ENCODE results near the gene CCDC142. TPM values are rescaled to one million over a fixed set of nuclear protein-coding genes. Genes with fewer than 3 reads are reported as not detected.

Gene CCDC142
- total RNA-seq, 1 experiment from 2014 or later = 47.7 TPM

DNA sequence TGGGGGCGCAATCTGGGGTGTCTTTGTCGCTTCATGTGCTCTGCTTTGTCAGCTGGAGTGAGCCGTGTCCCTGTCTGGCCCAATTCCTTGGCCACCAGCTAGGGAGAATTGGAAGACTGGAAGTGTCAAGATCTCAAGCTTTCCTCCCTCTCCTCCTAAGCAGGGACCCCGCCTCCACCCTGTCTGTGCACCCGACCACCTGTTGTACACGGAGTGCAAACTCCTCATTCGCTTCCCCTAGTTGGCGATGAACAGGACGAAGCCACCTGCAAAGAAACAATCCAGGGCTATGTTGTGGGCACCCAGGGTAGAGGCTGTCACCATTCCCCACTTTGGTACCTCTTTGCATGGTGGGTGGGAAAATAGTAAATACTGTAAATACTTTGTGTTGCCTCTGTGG is 44.9 kb upstream of the CCDC142 start:
- peak overlapping the region; percentile 91 for H3K4me3 ChIP-seq (ENCODE audit: low read length)
- H3K36me3 ChIP-seq (ENCODE audit: insufficient read depth, low read length) = peaks cover 31% of the 10 kb centered on the region
- H3K79me2 ChIP-seq (ENCODE audit: low read length) = peaks cover 31% of the 10 kb centered on the region
- H3K9ac ChIP-seq (ENCODE audit: low read length) = peak overlapping the region; percentile 84; the same call in 1 of the 2 replicates
- no peaks in the 10 kb centered on the region for H3K9me3 ChIP-seq (ENCODE audit: low read length)
- no peak overlapping the region for H2AFZ ChIP-seq (ENCODE audit: low read length)
- H3K9me2 ChIP-seq (replicated peaks; ENCODE audit: insufficient read depth, low read length) = no peaks in the 10 kb centered on the region
- peak overlapping the region; percentile 92 for H3K4me2 ChIP-seq (ENCODE audit: low read depth, low read length, poor library complexity, severe bottlenecking)
- H4K20me1 ChIP-seq (ENCODE audit: insufficient read depth, low read depth, low read length) = peaks cover 13% of the 10 kb centered on the region; the same call in 1 of the 2 replicates
- no peak overlapping the region for H3K27ac ChIP-seq (ENCODE audit: low read length)
- H3K27me3 ChIP-seq (ENCODE audit: low read length) = no peaks in the 10 kb centered on the region
- no peak for DNase-seq
- peaks cover 38% of the 10 kb centered on the region for H3K4me1 ChIP-seq (ENCODE audit: low read length)

DNA sequence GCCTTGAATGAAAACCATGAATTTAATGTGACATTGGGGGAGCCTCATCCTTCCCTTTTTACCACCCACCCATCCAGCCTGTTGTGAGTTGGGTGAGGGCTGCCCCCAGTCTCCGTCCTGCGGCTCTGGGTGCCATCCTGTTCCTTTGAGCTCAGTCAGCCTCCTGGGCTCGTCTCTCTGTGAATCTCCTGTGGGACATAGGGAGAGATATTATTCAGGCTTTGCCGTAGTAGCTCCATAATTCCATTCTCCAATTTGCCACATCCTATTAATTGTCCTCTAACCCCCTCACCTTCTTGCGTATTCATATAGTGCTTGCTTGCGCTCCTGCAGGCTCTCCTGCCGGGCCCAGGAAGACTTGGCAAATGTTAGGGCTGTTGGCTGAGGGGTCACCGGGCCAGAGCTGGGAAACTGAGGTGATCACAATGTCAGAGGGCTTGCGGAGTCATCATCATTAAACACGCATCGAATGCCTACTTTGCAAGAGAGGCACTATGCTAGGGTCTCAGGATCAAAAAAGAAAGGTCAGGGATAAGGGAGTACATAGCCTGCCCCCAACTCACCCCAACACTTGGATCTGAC is 43.9 kb upstream of the CCDC142 start:
- no peaks in the 10 kb centered on the region for H3K27me3 ChIP-seq (ENCODE audit: low read length)
- peaks cover 31% of the 10 kb centered on the region for H3K36me3 ChIP-seq (ENCODE audit: insufficient read depth, low read length)
- H4K20me1 ChIP-seq (ENCODE audit: insufficient read depth, low read depth, low read length) = peaks cover 13% of the 10 kb centered on the region; the same call in 1 of the 2 replicates
- no peak overlapping the region for H3K4me3 ChIP-seq (ENCODE audit: low read length)
- H3K79me2 ChIP-seq (ENCODE audit: low read length) = peaks cover 31% of the 10 kb centered on the region
- H3K9ac ChIP-seq (ENCODE audit: low read length) = no peak overlapping the region
- H3K27ac ChIP-seq (ENCODE audit: low read length) = no peak overlapping the region
- H3K4me1 ChIP-seq (ENCODE audit: low read length) = peaks cover 38% of the 10 kb centered on the region
- H3K9me3 ChIP-seq (ENCODE audit: low read length) = no peaks in the 10 kb centered on the region
- no peak overlapping the region for H2AFZ ChIP-seq (ENCODE audit: low read length)
- H3K4me2 ChIP-seq (ENCODE audit: low read depth, low read length, poor library complexity, severe bottlenecking) = peak overlapping the region; percentile 7
- no peaks in the 10 kb centered on the region for H3K9me2 ChIP-seq (replicated peaks; ENCODE audit: insufficient read depth, low read length)
- no peak for DNase-seq

DNA sequence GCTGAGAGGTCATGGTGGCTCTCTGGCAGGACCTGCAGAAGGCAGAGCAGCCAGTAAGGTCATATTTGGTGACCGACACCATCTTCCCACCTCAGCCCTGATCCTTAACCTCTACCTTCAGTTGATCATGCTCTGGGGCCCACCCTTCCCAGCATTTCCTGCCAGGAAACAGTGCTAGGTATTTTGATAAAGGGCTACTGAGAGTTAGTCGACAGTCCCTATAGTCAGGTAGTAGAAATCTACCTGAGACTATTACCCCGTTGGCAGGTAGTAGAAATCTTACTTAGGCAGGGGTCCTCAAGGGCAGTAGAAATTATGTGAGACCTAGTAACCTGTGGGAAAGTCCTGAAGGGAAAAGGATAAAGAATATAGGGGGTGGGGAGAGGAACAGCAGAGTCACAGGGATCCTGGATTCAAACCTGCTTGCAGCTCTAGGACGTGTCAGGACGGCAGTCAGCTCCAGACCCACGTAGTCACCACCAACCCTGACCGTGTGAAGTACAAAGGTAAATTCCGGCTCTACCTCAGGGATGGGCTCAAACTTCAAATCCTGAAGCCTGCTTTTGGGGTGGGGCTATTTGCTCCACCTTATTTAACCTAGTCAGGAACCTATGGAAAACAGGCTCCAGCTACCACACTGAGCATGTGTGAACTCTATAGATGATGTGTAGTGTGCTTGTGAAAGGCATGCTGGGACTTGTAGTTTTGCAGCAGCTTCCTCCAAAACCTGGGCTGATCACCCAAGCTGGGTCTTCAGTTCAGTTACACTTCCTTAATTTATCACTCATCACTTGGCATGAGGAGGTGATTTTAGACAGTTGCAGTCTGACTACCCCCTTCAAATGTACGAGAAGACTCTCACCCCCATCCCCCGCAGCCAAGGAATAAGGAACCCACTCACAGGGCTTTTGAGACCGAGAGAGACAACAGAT is 43.2 kb upstream of the CCDC142 start, which contains the start of gene DQX1:
Gene DQX1, minus strand, starts transcription at position 515 of the 932 bp plus-strand sequence. Its CDS starts 502 bp downstream, at position 13.
- H3K9ac ChIP-seq (ENCODE audit: low read length) = no peak within 1 kb of the TSS
- H3K27ac ChIP-seq (ENCODE audit: low read length) = no peak within 1 kb of the TSS
- no peak within 1 kb of the TSS for H3K4me3 ChIP-seq (ENCODE audit: low read length)
- H3K4me2 ChIP-seq (ENCODE audit: low read depth, low read length, poor library complexity, severe bottlenecking) = peak within 1 kb of the TSS; percentile 7
- H3K9me3 ChIP-seq (ENCODE audit: low read length) = no peaks in the 10 kb centered on the region
- H2AFZ ChIP-seq (ENCODE audit: low read length) = no peak within 1 kb of the TSS
- H3K79me2 ChIP-seq (ENCODE audit: low read length) = peaks cover 31% of the 10 kb centered on the region
- H3K9me2 ChIP-seq (replicated peaks; ENCODE audit: insufficient read depth, low read length) = no peaks in the 10 kb centered on the region
- DNase-seq = peak; percentile 92
- peaks cover 31% of the 10 kb centered on the region for H3K36me3 ChIP-seq (ENCODE audit: insufficient read depth, low read length)
- peaks cover 13% of the 10 kb centered on the region; the same call in 1 of the 2 replicates for H4K20me1 ChIP-seq (ENCODE audit: insufficient read depth, low read depth, low read length)
- no peaks in the 10 kb centered on the region for H3K27me3 ChIP-seq (ENCODE audit: low read length)
- H3K4me1 ChIP-seq (ENCODE audit: low read length) = peaks cover 30% of the 10 kb centered on the region

DNA sequence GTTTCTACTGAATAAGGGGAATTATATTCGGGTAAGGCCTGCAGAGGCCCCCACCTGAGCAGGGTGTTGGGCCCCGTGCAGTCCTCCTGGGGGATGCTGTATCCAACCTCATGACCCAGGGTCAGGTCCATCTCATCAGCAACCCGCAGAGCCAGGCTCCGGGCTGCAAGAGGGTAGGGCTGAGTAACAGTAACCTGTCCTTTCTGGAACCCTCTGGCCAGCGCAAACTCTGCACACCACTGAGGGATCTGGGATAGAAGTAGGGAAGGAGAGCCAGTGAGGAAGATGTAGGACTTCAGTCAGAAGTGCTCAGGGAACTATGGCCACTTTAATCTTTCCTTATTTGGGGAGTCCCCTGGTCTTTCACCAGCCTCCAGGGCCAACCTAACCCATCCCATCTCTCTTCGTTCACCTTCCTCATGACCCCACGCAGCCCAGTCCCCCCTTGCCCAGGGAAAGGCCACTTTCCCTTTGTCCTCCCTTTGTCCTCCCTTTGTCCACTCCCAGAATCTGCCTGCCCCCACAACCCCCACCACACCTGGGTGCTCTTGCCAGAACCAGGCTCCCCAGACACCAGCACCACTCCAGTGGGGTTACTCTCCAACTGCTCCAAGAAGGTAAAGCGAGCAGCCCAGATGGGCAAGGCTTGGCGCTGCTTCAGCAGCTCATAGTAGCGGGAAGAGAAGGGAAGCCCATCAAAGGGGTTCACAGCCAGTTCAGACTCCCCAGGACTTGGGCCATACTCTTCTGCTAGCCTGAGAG is 42.3 kb upstream of the CCDC142 start:
- Histone ChIP-seq H3K9ac (ENCODE audit: low read length) (no peak overlapping the region), H4K20me1 (ENCODE audit: insufficient read depth, low read depth, low read length) (peaks cover 13% of the 10 kb centered on the region; the same call in 1 of the 2 replicates), H3K9me3 (ENCODE audit: low read length) (no peaks in the 10 kb centered on the region), H3K4me2 (ENCODE audit: low read depth, low read length, poor library complexity, severe bottlenecking) (no peak overlapping the region), H2AFZ (ENCODE audit: low read length) (no peak overlapping the region), H3K79me2 (ENCODE audit: low read length) (peaks cover 23% of the 10 kb centered on the region), H3K9me2 (replicated peaks; ENCODE audit: insufficient read depth, low read length) (no peaks in the 10 kb centered on the region), H3K4me3 (ENCODE audit: low read length) (no peak overlapping the region), H3K27ac (ENCODE audit: low read length) (no peak overlapping the region), H3K36me3 (ENCODE audit: insufficient read depth, low read length) (peaks cover 31% of the 10 kb centered on the region), H3K4me1 (ENCODE audit: low read length) (peaks cover 24% of the 10 kb centered on the region), H3K27me3 (ENCODE audit: low read length) (no peaks in the 10 kb centered on the region)
- no peak for DNase-seq

DNA sequence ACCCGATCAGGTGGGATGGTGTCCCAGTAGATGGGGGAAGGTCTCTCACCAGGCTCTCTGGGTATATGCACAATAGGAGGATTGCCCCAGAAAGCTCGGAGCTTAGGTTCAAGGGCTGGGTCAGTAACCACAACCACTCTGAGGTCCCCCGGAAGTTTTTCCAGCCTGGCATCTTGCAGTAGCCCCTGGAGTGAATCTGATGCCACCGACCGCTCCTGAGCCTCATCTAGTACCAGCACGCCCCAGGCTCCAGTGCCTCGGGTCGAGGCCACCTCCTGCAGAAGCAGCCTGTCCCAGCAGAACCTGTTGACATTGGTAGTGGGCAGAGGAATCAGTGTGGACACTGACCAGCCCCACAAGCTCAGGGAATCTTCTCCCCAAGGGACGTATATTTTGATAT is 41.2 kb upstream of the CCDC142 start:
- H2AFZ ChIP-seq (ENCODE audit: low read length) = no peak overlapping the region
- no peak overlapping the region for H3K4me2 ChIP-seq (ENCODE audit: low read depth, low read length, poor library complexity, severe bottlenecking)
- no peak overlapping the region for H3K9ac ChIP-seq (ENCODE audit: low read length)
- peaks cover 15% of the 10 kb centered on the region for H3K79me2 ChIP-seq (ENCODE audit: low read length)
- no peaks in the 10 kb centered on the region for H3K27me3 ChIP-seq (ENCODE audit: low read length)
- no peak overlapping the region for H3K27ac ChIP-seq (ENCODE audit: low read length)
- no peaks in the 10 kb centered on the region for H3K9me3 ChIP-seq (ENCODE audit: low read length)
- peaks cover 13% of the 10 kb centered on the region; the same call in 1 of the 2 replicates for H4K20me1 ChIP-seq (ENCODE audit: insufficient read depth, low read depth, low read length)
- no peak for DNase-seq
- H3K4me1 ChIP-seq (ENCODE audit: low read length) = peaks cover 24% of the 10 kb centered on the region
- H3K36me3 ChIP-seq (ENCODE audit: insufficient read depth, low read length) = peaks cover 31% of the 10 kb centered on the region
- H3K9me2 ChIP-seq (replicated peaks; ENCODE audit: insufficient read depth, low read length) = no peaks in the 10 kb centered on the region
- H3K4me3 ChIP-seq (ENCODE audit: low read length) = no peak overlapping the region

DNA sequence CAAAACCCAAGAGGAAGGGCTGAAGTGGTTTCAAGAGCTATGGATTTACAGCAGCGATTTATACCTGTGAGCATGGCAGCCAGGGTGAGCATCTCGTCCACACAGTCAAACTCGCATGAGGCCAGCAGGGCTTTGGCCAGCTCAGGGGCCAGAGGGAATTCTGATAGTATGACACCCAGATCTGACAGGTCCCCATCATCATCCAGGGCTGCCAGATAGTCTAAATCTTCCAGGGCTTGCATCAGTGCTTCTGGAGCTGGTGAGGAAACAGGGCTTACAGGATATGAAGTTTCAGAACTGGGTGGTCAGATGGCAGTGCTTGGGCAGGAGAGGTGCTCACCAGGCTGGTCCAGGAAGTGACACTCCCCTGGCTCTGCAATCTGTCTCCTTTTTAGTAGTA is 39.7 kb upstream of the CCDC142 start:
- Histone ChIP-seq H3K9ac (ENCODE audit: low read length) (no peak overlapping the region), H3K36me3 (ENCODE audit: insufficient read depth, low read length) (peaks cover 23% of the 10 kb centered on the region), H3K4me2 (ENCODE audit: low read depth, low read length, poor library complexity, severe bottlenecking) (no peak overlapping the region), H3K27me3 (ENCODE audit: low read length) (no peaks in the 10 kb centered on the region), H3K27ac (ENCODE audit: low read length) (no peak overlapping the region), H3K9me2 (replicated peaks; ENCODE audit: insufficient read depth, low read length) (no peaks in the 10 kb centered on the region), H2AFZ (ENCODE audit: low read length) (no peak overlapping the region), H3K9me3 (ENCODE audit: low read length) (no peaks in the 10 kb centered on the region), H3K4me1 (ENCODE audit: low read length) (peaks cover 12% of the 10 kb centered on the region), H3K4me3 (ENCODE audit: low read length) (no peak overlapping the region), H4K20me1 (ENCODE audit: insufficient read depth, low read depth, low read length) (peaks cover under 1% of the 10 kb centered on the region; the same call in 1 of the 2 replicates), H3K79me2 (ENCODE audit: low read length) (peaks cover under 1% of the 10 kb centered on the region; the same call in 1 of the 2 replicates)
- DNase-seq = no peak

DNA sequence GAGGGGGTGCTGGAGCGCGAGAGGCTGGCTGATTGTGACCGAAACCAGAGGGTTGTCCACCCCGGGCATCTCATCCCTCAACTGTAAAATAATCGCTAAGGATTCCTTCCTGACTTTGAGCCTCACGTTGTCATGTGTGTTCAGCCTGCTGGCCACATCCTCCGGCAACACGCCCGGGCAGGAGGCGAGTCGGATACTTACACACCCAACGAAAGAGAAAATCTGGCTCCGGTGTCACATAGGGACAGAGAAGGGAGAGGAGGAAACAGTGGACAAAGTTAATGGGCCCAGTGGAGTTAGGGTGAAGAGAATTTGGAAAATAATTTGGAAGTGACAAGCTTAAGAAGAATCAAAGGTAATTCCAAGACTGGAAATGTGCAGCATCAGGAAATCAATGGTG is 33.9 kb upstream of the CCDC142 start:
- DNase-seq = no peak
- H4K20me1 ChIP-seq (ENCODE audit: insufficient read depth, low read depth, low read length) = no peaks in the 10 kb centered on the region
- no peaks in the 10 kb centered on the region for H3K79me2 ChIP-seq (ENCODE audit: low read length)
- H3K4me2 ChIP-seq (ENCODE audit: low read depth, low read length, poor library complexity, severe bottlenecking) = no peak overlapping the region
- no peak overlapping the region for H3K27ac ChIP-seq (ENCODE audit: low read length)
- H3K4me3 ChIP-seq (ENCODE audit: low read length) = no peak overlapping the region
- H3K9ac ChIP-seq (ENCODE audit: low read length) = no peak overlapping the region
- H3K9me2 ChIP-seq (replicated peaks; ENCODE audit: insufficient read depth, low read length) = no peaks in the 10 kb centered on the region
- no peak overlapping the region for H2AFZ ChIP-seq (ENCODE audit: low read length)
- peaks cover 5% of the 10 kb centered on the region for H3K4me1 ChIP-seq (ENCODE audit: low read length)
- no peaks in the 10 kb centered on the region for H3K36me3 ChIP-seq (ENCODE audit: insufficient read depth, low read length)
- H3K27me3 ChIP-seq (ENCODE audit: low read length) = no peaks in the 10 kb centered on the region
- H3K9me3 ChIP-seq (ENCODE audit: low read length) = no peaks in the 10 kb centered on the region

All from Karpas-422 (cell line).